HG03442 (cell line): ENCODE results near the gene PRKCE.
A peak's percentile ranks its signal among the peaks of the same experiment; 100 is the strongest.

ENCODE experiments used
- ATAC-seq: cut with Tn5 transposase; IDR thresholded peaks from one replicate; pipeline ENCODE4 v1.9.1; 2021; ENCODE audit warnings: mild to moderate bottlenecking, moderate library complexity; ENCODE audit not compliant: unreplicated experiment

The PRKCE gene

GRCh38 chr2:45951025-45951727 lies 299.7 kb downstream of the PRKCE start:
- ATAC-seq, result no peak

GRCh38 chr2:45952591-45952990 lies 301.1 kb downstream of the PRKCE start:
- no peak for ATAC-seq

GRCh38 chr2:45953376-45954027 lies 302.0 kb downstream of the PRKCE start:
- ATAC-seq, result no peak

- ATAC-seq, result no peak
These were observed 302.9 kb downstream of the PRKCE start for GRCh38 chr2:45954233-45954850.

GRCh38 chr2:45957533-45958227 lies 306.2 kb downstream of the PRKCE start:
- no peak for ATAC-seq

GRCh38 chr2:45960057-45960863 lies 308.8 kb downstream of the PRKCE start:
- ATAC-seq, result no peak

GRCh38 chr2:45962177-45962921 lies 310.9 kb downstream of the PRKCE start:
- no peak for ATAC-seq

GRCh38 chr2:45963816-45964215 lies 312.3 kb downstream of the PRKCE start:
- ATAC-seq, result no peak

- ATAC-seq, result no peak
These were observed 312.9 kb downstream of the PRKCE start for GRCh38 chr2:45964223-45964841.

- no peak for ATAC-seq
These were observed 313.4 kb downstream of the PRKCE start for GRCh38 chr2:45964906-45965305.

GRCh38 chr2:45965871-45966498 lies 314.5 kb downstream of the PRKCE start:
- no peak for ATAC-seq

GRCh38 chr2:45968946-45969584 lies 317.6 kb downstream of the PRKCE start:
- ATAC-seq, result no peak

GRCh38 chr2:45973426-45973825 lies 322.0 kb downstream of the PRKCE start:
- no peak for ATAC-seq

- peak; percentile 75 for ATAC-seq
These were observed 322.6 kb downstream of the PRKCE start for GRCh38 chr2:45974056-45974455.

- ATAC-seq, result peak; percentile 77
These were observed 323.4 kb downstream of the PRKCE start for GRCh38 chr2:45974762-45975408.

GRCh38 chr2:45975752-45976517 lies 324.5 kb downstream of the PRKCE start:
- no peak for ATAC-seq

GRCh38 chr2:45978302-45978859 lies 326.9 kb downstream of the PRKCE start:
- no peak for ATAC-seq
